Fibroblast of the aortic adventitia (primary cell): Measurements from ENCODE around the gene GLP1R. TPM values are rescaled to one million over a fixed set of nuclear protein-coding genes. Genes with fewer than 3 reads are reported as not detected.

Source experiments
- DNase-seq: peaks from one replicate; pipeline ENCODE4 v3.0.0-alpha.2; 2010; ENCODE audit warnings: low read depth
- H3K4me3 ChIP-seq: 2 replicates; pipeline ENCODE4 v1.5.1; 2011; ENCODE audit warnings: low read depth, mild to moderate bottlenecking, control low read depth, low read length, moderate library complexity
- CTCF ChIP-seq: IDR thresholded peaks from 2 replicates; pipeline ENCODE4 v1.5.1; 2011; ENCODE audit warnings: mild to moderate bottlenecking, low read length, control low read depth, inconsistent platforms; ENCODE audit not compliant: insufficient read depth
- total RNA-seq: library from RNA; depleted of rRNA; stranded (reverse); fragments of >200 nt; gene quantifications from 2 replicates; pipeline ENCODE4 v1.2.3, GENCODE V29; 2012; ENCODE audit warnings: low replicate concordance

GLP1R gene
- total RNA-seq, 1 donor, result not detected

- no peak for DNase-seq
- no peak for TF ChIP-seq CTCF
- no peak overlapping the region for H3K4me3 ChIP-seq
These were observed 42.6 kb downstream of the GLP1R start for GRCh38 chr6:39091220-39091619.

- H3K4me3 ChIP-seq, result no peak overlapping the region
- DNase-seq, result no peak
- TF ChIP-seq CTCF, result no peak
These were observed 43.5 kb downstream of the GLP1R start for GRCh38 chr6:39092124-39092523.

GRCh38 chr6:39093149-39093708 lies 44.6 kb downstream of the GLP1R start:
- no peak for TF ChIP-seq CTCF
- H3K4me3 ChIP-seq, result no peak overlapping the region
- no peak for DNase-seq

GRCh38 chr6:39095578-39095977 lies 47.0 kb downstream of the GLP1R start:
- no peak for TF ChIP-seq CTCF
- DNase-seq, result no peak
- no peak overlapping the region for H3K4me3 ChIP-seq

- TF ChIP-seq CTCF, result no peak
These were observed 51.8 kb downstream of the GLP1R start for GRCh38 chr6:39100358-39100757.

GRCh38 chr6:39102071-39102820 lies 53.7 kb downstream of the GLP1R start:
- no peak overlapping the region for H3K4me3 ChIP-seq
- peak; percentile 48 for TF ChIP-seq CTCF
- DNase-seq, result peak; percentile 94

More at GRCh38 chr6:39100358-39100757, 51.8 kb downstream of the GLP1R start:
- H3K4me3 ChIP-seq, result no peak overlapping the region
- DNase-seq, result no peak

- no peak for TF ChIP-seq CTCF
- H3K4me3 ChIP-seq, result no peak overlapping the region
These were observed 54.2 kb downstream of the GLP1R start for GRCh38 chr6:39102821-39103136.

More at GRCh38 chr6:39102821-39103136, 54.2 kb downstream of the GLP1R start:
- DNase-seq, result peak; percentile 4
